Measurements from ENCODE around the gene SPATS2. TPM values are rescaled to one million over a fixed set of nuclear protein-coding genes. Genes with fewer than 3 reads are reported as not detected.

SPATS2 gene
- total and polyA plus RNA-seq, 10 of the 15 experiments (the other 5 are each of a cell fraction or from before 2014, with no cell fraction given) = 9.0 to 54.2 (median 27.5) TPM

- Histone ChIP-seq H3K4me2 (ENCODE audit: control insufficient read depth, insufficient read depth) (peak overlapping the region; percentile 30), H3K9ac (ENCODE audit: control insufficient read depth, insufficient read depth, low read length) (no peak overlapping the region), H3K4me3 (no peak overlapping the region; the same call in 1 of the 2 replicates), H3K4me1 (ENCODE audit: control insufficient read depth, insufficient read depth, low read length) (no peaks in the 10 kb centered on the region), H2AFZ (ENCODE audit: control insufficient read depth, low read depth, low read length) (peak overlapping the region; percentile 51), H3K27me3 (replicated peaks in 1 of 2; ENCODE audit: control insufficient read depth in 2 of 2, insufficient read depth in 2 of 2, low read length in 1 of 2) (peaks cover 0 to 12% of the 10 kb centered on the region in 2 experiments; a peak in 3 of 4 replicates), H3K27ac (ENCODE audit: control insufficient read depth, insufficient read depth) (no peak overlapping the region), H3K79me2 (ENCODE audit: control insufficient read depth, insufficient read depth, low read length) (no peaks in the 10 kb centered on the region), H4K20me1 (ENCODE audit: control insufficient read depth, insufficient read depth) (no peaks in the 10 kb centered on the region), H3K36me3 (ENCODE audit: control insufficient read depth in 2 of 2, insufficient read depth in 2 of 2, low read length in 1 of 2) (no peaks in the 10 kb centered on the region), H3K9me3 (replicated peaks; ENCODE audit: control insufficient read depth, insufficient read depth, low read length) (no peaks in the 10 kb centered on the region)
- no peak for FAIRE-seq
- RAD21 ChIA-PET (ENCODE audit: unreplicated experiment) = interaction anchor here (1.9 kb wide), 1 partner anchor 191 kb away, joined by 6 read pairs; no protein-coding TSS in a partner anchor
- no peak for DNase-seq (ENCODE audit: low read depth, low spot score)
- peak in 2 of 3 experiments; percentile 11 to 15; a peak in 1 of 6 replicates for TF ChIP-seq CTCF (IDR thresholded peaks at IDR 0.05 in 2 of 3, conservative IDR thresholded peaks at IDR 0.05 in 1 of 3; ENCODE audit: control insufficient read depth in 2 of 3, extremely low read depth in 1 of 3, insufficient read depth in 1 of 3, low read depth in 3 of 3, low read length in 3 of 3)
- TF ChIP-seq BRCA1 (IDR thresholded peaks at IDR 0.05; ENCODE audit: low read depth, low read length) = no peak
- TF ChIP-seq MTA2 (IDR thresholded peaks at IDR 0.05; ENCODE audit: low read depth) = no peak
- no peak for TF ChIP-seq SMC3 (IDR thresholded peaks at IDR 0.05; ENCODE audit: borderline replicate concordance, low read length)
- TF ChIP-seq BHLHE40 (IDR thresholded peaks at IDR 0.05; ENCODE audit: borderline replicate concordance in 1 of 2, low read depth in 2 of 2, low read length in 1 of 2) = peak in 1 of 2 experiments; percentile 29; a peak in 1 of 4 replicates
- TF ChIP-seq POLR2A (IDR thresholded peaks at IDR 0.05; ENCODE audit: low read depth, low read length) = no peak
- TF ChIP-seq KDM1A (IDR thresholded peaks at IDR 0.05; ENCODE audit: borderline replicate concordance) = no peak
- TF ChIP-seq RELB (IDR thresholded peaks at IDR 0.05; ENCODE audit: low read depth) = no peak
- TF ChIP-seq MAX (IDR thresholded peaks at IDR 0.05; ENCODE audit: low read depth, low read length) = no peak
- peak; percentile 10; the same call in 2 of the 3 replicates for ATAC-seq
- in situ Hi-C loops (cut with MboI) (no loop called here), intact Hi-C loops (cut with micrococcal nuclease; ENCODE audit: unreplicated experiment) (no loop called here)
- SMC1A ChIA-PET (ENCODE audit: uncharacterized antibody, unreplicated experiment) = no interaction called here
- CTCF ChIA-PET = no interaction called here
- POLR2A ChIA-PET = no interaction called here
- no TSS peak for BruUV-seq (replicated peaks)
- WGBS (ENCODE audit: insufficient coverage, insufficient replicate concordance, low lambda C conversion rate, missing lambda C conversion rate) = 35% methylated on average over 62 of the region's 70 CpGs
Observed at GRCh38 chr12:49548822-49549648, 181.8 kb downstream of the SPATS2 start.
